HG02610 (cell line): ENCODE results near the gene CTBP1.

Experiments used
- ATAC-seq: cut with Tn5 transposase; IDR thresholded peaks from one replicate; pipeline ENCODE4 v1.9.1; 2021; ENCODE audit warnings: mild to moderate bottlenecking, moderate library complexity; ENCODE audit not compliant: unreplicated experiment

Gene CTBP1

GRCh38 chr4:1177274-1178141 is 71.4 kb downstream of the CTBP1 start:
- ATAC-seq, result no peak

- ATAC-seq, result no peak
Measured at GRCh38 chr4:1176398-1177273, 72.3 kb downstream of the CTBP1 start.

GRCh38 chr4:1175635-1176229 is 73.2 kb downstream of the CTBP1 start:
- no peak for ATAC-seq

GRCh38 chr4:1174941-1175634 is 73.8 kb downstream of the CTBP1 start:
- no peak for ATAC-seq

GRCh38 chr4:1172971-1173757 is 75.8 kb downstream of the CTBP1 start:
- ATAC-seq, result no peak

- no peak for ATAC-seq
Measured at GRCh38 chr4:1172228-1172851, 76.6 kb downstream of the CTBP1 start, which contains the start of gene SPON2. TSS of gene SPON2 (minus strand) at chr4:1172583.

- ATAC-seq, result no peak
Measured at GRCh38 chr4:1171311-1172227, 77.4 kb downstream of the CTBP1 start.

GRCh38 chr4:1170976-1171310 is 78.0 kb downstream of the CTBP1 start:
- no peak for ATAC-seq

GRCh38 chr4:1170156-1170975 is 78.6 kb downstream of the CTBP1 start:
- ATAC-seq, result no peak

- ATAC-seq, result no peak
Measured at GRCh38 chr4:1169691-1170096, 79.2 kb downstream of the CTBP1 start.

GRCh38 chr4:1169171-1169671 is 79.7 kb downstream of the CTBP1 start:
- ATAC-seq, result no peak

- no peak for ATAC-seq
Measured at GRCh38 chr4:1168191-1169101, 80.5 kb downstream of the CTBP1 start.

GRCh38 chr4:1167244-1167949 is 81.5 kb downstream of the CTBP1 start:
- ATAC-seq, result peak; percentile 74

- no peak for ATAC-seq
Measured at GRCh38 chr4:1166509-1167243, 82.3 kb downstream of the CTBP1 start.

GRCh38 chr4:1164956-1165545 is 83.9 kb downstream of the CTBP1 start:
- ATAC-seq, result no peak
